Activated naive CD8-positive, alpha-beta T cell treated with anti-CD3 and anti-CD28 coated beads, Interleukin-2, amount 50 U/mL, for 24 hours (primary cell): ENCODE results near the gene ADGRE2.
"Not testable (repeated sequence)": the region's sequence is repeated elsewhere in the genome, so short reads cannot be mapped to it uniquely, and the experiment has no call there.

ENCODE experiments used
- ATAC-seq: fragments of 150-1000 bp; cut with Tn5 transposase; one replicate; pipeline ENCODE4 v1.10.0; 2021
- DNase-seq: peaks from one replicate; pipeline ENCODE4 v3.0.0; 2021
- H3K27ac Mint-ChIP-seq: one replicate; pipeline ENCODE4 v1.8.0; 2021; ENCODE audit warnings: mild to moderate bottlenecking, mixed read lengths
- H3K27me3 Mint-ChIP-seq: one replicate; pipeline ENCODE4 v1.8.0; 2021; ENCODE audit warnings: mixed read lengths
- H3K36me3 Mint-ChIP-seq: one replicate; pipeline ENCODE4 v1.8.0; 2021; ENCODE audit warnings: low read depth, mixed read lengths
- H3K4me1 Mint-ChIP-seq: one replicate; pipeline ENCODE4 v1.8.0; 2021; ENCODE audit warnings: mixed read lengths
- H3K4me3 Mint-ChIP-seq: one replicate; pipeline ENCODE4 v1.8.0; 2021; ENCODE audit warnings: mild to moderate bottlenecking, moderate library complexity, mixed read lengths
- H3K9me3 Mint-ChIP-seq: one replicate; pipeline ENCODE4 v1.8.0; 2021; ENCODE audit warnings: mixed read lengths

ADGRE2 gene

DNA sequence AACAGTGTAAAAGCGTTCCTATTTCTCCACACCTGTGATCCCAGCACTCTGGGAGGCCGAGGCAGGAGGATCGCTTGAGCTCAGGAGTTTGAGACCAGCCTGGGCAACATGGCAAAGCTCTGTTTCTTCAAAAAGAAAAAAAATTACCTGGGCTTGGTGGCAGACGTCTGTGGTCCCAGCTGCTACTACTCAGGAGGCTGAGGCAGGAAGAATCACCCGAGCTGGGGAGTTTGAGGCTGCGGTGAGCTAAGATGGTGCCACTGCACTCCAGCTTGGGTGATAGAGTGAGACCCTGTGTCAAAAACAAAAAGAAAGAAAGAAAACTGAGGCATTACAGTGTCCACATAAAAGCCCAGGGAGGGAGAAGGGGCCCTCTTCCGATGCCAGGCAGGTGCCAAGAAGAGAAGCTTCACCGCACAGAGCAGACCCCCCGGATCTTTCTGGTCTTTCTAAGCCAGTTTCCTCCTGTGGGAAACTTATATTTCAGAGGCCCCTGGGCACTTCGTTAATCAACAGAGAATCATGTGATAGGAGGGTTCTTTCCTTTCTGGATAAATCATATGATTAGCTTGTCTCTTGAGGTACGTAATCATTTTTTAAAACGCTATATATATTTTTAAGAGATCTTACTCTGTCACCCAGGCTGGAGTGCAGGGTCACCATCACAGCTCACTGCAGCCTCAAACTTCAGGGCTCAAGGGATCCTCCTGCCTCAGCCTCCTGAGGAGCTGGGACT, at the start of gene ADGRE2:
Gene ADGRE2 (minus strand): TSS at position 451 of the 736 bp plus-strand sequence. CDS start 1,804 bp downstream, outside the sequence.
- not testable (repeated sequence) for H3K36me3 Mint-ChIP-seq, DNase-seq, ATAC-seq, H3K9me3 Mint-ChIP-seq, H3K4me3 Mint-ChIP-seq, H3K27ac Mint-ChIP-seq
- Mint-ChIP-seq H3K4me1 (peaks cover 19% of the 10 kb centered on the region), H3K27me3 (peaks cover 39% of the 10 kb centered on the region)

DNA sequence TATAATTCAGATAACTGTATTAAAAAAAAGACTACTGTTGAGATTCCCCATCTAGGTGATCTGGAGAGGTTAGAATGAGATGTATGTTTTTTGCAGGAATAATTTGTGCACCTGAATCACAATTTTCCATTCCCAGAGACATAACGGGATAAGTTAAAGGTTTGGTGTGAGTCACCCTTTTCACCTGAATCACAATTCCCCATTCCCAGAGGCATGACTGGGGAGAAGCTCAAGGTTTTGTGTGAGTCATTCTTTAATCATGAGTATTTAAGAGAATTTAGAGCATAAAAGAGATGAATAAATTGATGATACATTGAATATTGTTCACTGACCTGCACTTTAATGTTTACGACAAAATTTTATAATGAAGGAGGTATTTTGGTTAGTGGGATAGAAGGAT, 47.6 kb upstream of the ADGRE2 start:
- ATAC-seq = no peak
- H3K9me3 Mint-ChIP-seq = no peaks in the 10 kb centered on the region
- H3K36me3 Mint-ChIP-seq = no peaks in the 10 kb centered on the region
- H3K4me1 Mint-ChIP-seq = no peaks in the 10 kb centered on the region
- H3K27ac Mint-ChIP-seq = no peak overlapping the region
- H3K27me3 Mint-ChIP-seq = peaks cover 31% of the 10 kb centered on the region
- no peak for DNase-seq
- no peak overlapping the region for H3K4me3 Mint-ChIP-seq

DNA sequence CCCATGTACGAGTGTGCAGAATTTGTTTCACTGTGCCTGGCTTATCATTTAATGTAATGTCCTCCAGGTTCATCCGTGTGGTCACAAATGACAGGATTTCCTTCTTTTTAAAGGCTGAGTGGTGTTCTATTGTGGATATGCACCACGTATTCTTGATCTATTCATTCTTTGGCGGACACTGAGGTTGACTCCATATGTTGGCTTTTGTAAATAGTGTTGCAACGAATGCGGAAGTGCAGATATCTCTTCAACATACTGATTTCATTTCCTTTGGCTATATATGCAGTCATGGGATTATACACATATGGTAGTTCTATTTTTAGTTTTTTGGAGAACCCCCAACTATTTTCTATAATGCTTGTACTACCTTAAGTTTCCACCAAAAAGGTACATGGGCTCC, 43.6 kb upstream of the ADGRE2 start:
- Mint-ChIP-seq H3K36me3 (no peaks in the 10 kb centered on the region), H3K9me3 (peaks cover 6% of the 10 kb centered on the region), H3K27me3 (peaks cover 21% of the 10 kb centered on the region), H3K4me1 (no peaks in the 10 kb centered on the region), H3K27ac (no peak overlapping the region), H3K4me3 (no peak overlapping the region)
- DNase-seq (no peak), ATAC-seq (no peak)

DNA sequence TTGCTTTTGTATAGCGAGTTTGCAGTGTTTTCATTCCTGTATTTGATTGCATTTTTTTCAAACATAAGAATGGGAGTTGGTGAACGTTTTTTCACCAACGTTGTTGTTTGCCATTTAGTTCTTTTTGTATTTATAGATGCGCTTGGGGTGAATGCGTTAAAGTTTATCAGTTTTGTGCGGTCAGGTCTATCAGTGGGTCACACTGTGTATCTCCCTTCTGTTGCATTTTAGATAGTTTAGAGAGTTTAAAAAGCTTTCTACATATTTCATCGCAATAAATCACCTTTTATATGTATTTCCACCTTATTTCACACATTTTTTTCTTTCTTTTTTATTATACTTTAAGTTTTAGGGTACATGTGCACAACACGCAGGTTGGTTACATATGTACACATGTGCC, 40.2 kb upstream of the ADGRE2 start:
- no peak for ATAC-seq
- H3K4me1 Mint-ChIP-seq = no peaks in the 10 kb centered on the region
- no peak overlapping the region for H3K4me3 Mint-ChIP-seq
- no peak for DNase-seq
- H3K9me3 Mint-ChIP-seq = peaks cover 6% of the 10 kb centered on the region
- H3K36me3 Mint-ChIP-seq = no peaks in the 10 kb centered on the region
- H3K27me3 Mint-ChIP-seq = peaks cover 7% of the 10 kb centered on the region
- H3K27ac Mint-ChIP-seq = no peak overlapping the region

DNA sequence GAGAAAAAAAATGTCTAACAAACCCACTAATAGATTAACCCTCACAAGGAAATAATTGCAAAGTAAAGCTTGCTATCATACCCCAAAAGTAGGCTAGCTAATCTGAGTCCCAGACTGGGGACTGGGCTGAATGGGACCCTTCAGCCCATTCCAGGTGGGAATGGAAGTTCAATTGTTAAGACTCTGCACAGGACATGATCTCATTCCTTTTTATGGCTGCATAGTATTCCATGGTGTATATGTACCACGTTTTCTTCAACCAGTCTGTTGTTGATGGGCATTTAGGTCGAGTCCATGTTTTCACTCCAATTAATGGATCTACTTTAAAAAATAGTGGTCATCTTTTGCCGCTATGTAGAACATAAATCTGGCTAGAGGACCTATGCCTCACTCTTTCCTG, 38.7 kb upstream of the ADGRE2 start:
- Mint-ChIP-seq H3K36me3 (no peaks in the 10 kb centered on the region), H3K4me3 (no peak overlapping the region), H3K27ac (no peak overlapping the region), H3K9me3 (peaks cover 6% of the 10 kb centered on the region), H3K27me3 (peaks cover 5% of the 10 kb centered on the region), H3K4me1 (no peaks in the 10 kb centered on the region)
- DNase-seq = no peak
- ATAC-seq = no peak

DNA sequence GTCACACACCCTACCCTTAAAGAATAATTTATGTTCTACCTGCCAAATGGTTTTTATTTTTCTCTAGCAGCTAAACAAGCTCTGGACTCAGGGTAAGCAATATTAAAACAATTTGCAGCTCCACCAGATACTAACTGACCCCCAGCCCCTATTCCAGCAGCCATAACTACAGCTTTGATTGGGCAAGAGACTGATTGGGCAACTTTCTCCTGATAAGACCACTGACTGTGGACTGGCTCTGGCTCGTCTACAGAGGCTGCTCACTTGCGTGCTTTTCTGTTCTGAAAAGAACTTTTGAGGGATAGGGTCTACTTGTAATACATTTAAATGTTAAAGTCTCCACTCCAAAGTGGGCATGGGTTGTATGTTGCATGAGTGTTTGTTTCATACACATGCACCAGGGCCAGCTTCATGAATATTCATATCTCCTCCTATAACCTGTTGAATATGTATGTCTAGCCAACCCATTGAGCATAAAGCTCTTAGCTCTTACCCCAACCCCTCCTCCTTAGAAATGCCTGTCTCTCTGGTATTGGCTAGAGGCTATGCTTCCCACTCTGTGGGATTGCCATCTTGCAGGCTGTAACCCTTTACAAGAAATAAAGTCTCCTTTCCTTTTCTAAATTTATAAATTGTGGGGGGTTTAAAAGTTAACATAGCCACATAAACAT, 36.8 kb upstream of the ADGRE2 start:
- Mint-ChIP-seq H3K27me3 (peaks cover 5% of the 10 kb centered on the region), H3K36me3 (no peaks in the 10 kb centered on the region), H3K27ac (no peak overlapping the region), H3K9me3 (peaks cover 6% of the 10 kb centered on the region), H3K4me1 (no peaks in the 10 kb centered on the region), H3K4me3 (no peak overlapping the region)
- ATAC-seq = no peak
- DNase-seq = no peak

DNA sequence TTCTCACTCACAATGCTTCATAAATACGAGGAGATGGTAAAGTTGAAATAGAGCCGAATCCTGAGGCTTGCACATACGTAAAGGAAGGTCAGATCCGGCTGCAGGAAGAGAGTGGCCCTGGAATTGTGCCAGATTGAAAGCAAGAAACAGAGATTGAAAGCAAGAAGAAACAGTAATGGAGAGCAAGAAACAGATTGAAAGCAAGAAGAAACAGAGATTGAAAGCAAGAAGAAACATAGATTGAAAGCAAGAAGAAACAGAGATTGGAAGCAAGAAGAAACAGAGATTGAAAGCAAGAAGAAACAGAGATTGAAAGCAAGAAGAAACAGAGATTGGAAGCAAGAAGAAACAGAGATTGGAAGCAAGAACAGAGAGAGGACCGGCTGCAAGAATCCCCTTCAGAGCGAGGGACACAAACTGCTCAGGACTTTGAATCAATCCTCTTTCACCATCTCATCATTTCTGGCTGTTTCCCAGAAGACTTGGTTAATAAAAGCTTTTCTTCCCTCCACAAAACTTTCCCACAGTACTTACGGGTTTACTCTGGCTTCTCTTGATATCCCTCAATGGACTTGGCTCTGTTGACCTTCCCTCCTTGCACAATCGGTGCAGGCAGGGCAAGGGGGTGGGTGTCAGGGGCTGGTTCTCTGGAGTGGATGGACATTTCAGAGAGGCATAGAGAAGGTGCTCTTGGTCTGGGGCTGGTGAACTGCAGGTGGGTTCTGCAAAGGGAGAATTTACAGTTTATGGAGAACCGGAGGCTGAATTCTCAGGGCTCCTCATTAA, 31.1 kb upstream of the ADGRE2 start:
- Mint-ChIP-seq H3K27me3 (peaks cover 7% of the 10 kb centered on the region), H3K9me3 (no peaks in the 10 kb centered on the region), H3K4me1 (no peaks in the 10 kb centered on the region), H3K27ac (no peak overlapping the region), H3K36me3 (no peaks in the 10 kb centered on the region), H3K4me3 (no peak overlapping the region)
- DNase-seq = no peak
- no peak for ATAC-seq

DNA sequence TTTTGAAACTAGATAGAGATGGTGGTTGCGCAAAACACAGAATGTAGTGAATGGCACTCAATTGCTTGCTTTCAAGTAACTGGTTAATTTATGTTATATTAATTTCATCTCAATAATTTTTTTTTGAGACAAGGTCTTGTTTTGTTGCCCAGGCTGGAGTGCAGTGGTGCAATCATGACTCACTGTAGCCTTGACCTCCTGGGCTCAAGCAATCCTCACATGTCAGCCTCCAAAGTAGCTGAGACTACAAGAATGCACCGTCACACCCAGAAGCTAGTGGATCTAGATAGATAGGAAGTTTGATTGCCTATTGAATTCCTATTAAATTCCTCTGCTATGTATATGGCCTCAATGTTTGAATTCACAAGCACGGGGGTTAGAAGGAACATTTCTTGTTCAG, 26.4 kb upstream of the ADGRE2 start:
- peaks cover 11% of the 10 kb centered on the region for H3K27me3 Mint-ChIP-seq
- DNase-seq (no peak), ATAC-seq (no peak)
- no peaks in the 10 kb centered on the region for H3K4me1 Mint-ChIP-seq
- H3K36me3 Mint-ChIP-seq = no peaks in the 10 kb centered on the region
- H3K9me3 Mint-ChIP-seq = no peaks in the 10 kb centered on the region
- H3K27ac Mint-ChIP-seq = no peak overlapping the region
- H3K4me3 Mint-ChIP-seq = no peak overlapping the region

DNA sequence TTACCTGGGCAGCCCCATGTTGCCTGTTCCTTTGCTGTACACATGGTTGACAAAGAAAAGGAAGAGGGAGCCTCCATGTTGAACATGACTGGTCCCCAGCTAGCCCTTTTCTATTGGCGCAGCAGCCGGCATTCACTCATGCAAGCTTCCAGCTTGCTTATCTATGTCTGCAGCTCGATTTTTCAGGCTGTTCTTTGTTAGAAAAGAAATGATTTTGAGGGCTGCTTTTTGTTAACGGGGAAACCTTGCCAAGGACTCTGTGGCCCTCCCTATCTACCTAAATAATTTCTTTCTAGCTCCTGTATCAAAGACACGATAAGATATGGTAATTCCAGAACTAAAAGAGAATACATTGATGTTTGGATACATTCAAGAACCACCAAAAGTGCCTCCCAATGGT, 20.4 kb upstream of the ADGRE2 start:
- DNase-seq (no peak), ATAC-seq (no peak)
- Mint-ChIP-seq H3K27me3 (peaks cover 19% of the 10 kb centered on the region), H3K27ac (no peak overlapping the region), H3K4me3 (no peak overlapping the region), H3K4me1 (no peaks in the 10 kb centered on the region), H3K36me3 (no peaks in the 10 kb centered on the region), H3K9me3 (no peaks in the 10 kb centered on the region)

DNA sequence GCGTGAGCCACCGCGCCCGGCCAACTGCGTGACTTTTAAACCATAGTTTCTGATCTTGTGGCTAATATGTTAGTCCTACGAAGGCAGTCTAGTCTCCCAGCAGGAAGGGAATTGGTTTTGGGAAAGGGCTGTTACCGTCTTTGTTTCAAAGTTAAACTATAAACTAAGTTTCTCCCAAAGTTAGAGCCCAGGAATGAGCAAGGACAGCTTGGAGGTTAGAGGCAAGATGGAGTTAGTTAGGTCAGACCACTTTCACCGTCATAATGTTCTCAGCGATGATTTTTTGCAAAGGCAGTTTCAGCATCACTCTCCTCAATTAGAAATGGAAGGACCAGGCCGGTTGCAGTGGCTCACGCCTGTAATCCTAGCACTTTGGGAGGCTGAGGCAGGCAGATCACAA, 17.7 kb upstream of the ADGRE2 start:
- H3K36me3 Mint-ChIP-seq = no peaks in the 10 kb centered on the region
- H3K27me3 Mint-ChIP-seq = peaks cover 18% of the 10 kb centered on the region
- H3K27ac Mint-ChIP-seq = no peak overlapping the region
- DNase-seq (no peak), ATAC-seq (no peak)
- H3K4me1 Mint-ChIP-seq = no peaks in the 10 kb centered on the region
- H3K9me3 Mint-ChIP-seq = no peaks in the 10 kb centered on the region
- no peak overlapping the region for H3K4me3 Mint-ChIP-seq

DNA sequence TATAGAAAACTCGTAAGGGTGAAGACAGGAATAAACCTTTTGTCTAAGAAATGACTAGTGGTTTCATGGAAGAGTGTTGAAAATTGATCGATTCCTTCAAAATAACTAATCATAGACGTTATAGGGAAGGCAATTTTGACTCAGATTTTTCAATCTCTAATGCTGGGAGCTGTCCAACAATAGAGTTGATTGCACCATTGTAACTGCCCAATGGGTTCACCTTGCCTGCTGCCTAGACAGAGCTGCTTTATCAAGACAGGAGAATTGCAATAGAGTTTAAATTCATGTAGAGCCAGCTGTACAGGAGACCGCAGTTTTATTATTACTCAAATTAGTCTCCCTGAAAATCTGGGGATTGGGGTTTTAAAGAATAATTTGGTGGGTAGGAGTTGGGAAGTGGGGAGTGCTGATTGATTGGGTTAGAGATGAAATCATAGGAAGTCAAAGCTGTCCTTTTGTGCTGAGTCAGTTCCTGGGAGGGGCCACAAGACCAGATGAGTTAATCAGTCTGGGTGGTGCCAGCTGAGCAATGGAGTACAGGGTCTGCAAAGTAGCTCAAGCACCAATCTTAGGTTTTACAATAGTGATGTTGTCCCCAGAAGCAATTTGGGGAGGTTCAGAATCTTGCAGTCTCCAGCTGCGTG, 16.8 kb upstream of the ADGRE2 start:
- DNase-seq (no peak), ATAC-seq (no peak)
- peaks cover 20% of the 10 kb centered on the region for H3K27me3 Mint-ChIP-seq
- no peaks in the 10 kb centered on the region for H3K36me3 Mint-ChIP-seq
- no peaks in the 10 kb centered on the region for H3K4me1 Mint-ChIP-seq
- H3K9me3 Mint-ChIP-seq = no peaks in the 10 kb centered on the region
- H3K4me3 Mint-ChIP-seq = no peak overlapping the region
- H3K27ac Mint-ChIP-seq = no peak overlapping the region

DNA sequence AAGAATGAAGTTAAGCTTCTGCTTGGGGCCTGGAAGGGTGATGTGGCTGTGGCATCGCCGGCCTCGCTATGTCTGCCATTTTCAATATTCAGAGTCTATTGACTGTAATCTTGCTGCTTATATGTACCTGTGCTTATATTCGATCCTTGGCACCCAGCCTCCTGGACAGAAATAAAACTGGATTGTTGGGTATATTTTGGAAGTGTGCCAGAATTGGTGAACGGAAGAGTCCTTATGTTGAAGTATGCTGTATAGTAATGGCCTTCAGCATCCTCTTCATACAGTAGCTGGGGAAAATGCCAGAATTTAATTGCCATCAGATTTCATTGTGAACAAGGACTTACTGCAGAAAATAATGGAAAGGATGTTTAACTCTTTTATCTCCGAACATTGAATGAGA, 13.9 kb upstream of the ADGRE2 start:
- H3K4me1 Mint-ChIP-seq, H3K36me3 Mint-ChIP-seq, ATAC-seq, H3K4me3 Mint-ChIP-seq, H3K9me3 Mint-ChIP-seq, H3K27ac Mint-ChIP-seq, DNase-seq: not testable (repeated sequence)
- peaks cover 17% of the 10 kb centered on the region for H3K27me3 Mint-ChIP-seq

DNA sequence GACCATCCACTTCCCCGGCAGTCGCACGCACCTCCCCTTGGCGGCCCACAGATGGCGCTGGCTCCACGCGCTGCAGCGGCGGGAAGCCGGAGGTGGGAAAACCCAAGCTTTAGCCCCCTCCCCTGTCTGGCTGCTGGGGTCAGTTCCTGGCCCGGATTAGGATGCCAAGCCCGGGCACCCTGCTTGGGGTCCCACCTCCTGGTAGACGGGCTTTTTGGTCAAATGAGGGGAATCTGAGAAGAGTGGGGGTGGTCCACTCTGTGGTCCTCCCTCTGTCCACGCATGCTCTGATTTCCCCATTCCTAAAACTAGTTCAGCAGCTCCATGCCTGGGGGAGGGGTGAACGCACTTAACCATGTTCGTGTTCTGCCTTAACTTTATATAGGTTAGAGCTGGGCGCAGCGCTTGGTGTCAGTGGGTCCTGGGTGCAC, 8.1 kb upstream of the ADGRE2 start:
- ATAC-seq = no peak
- DNase-seq = peak; percentile 62
- Mint-ChIP-seq H3K4me1 (peaks cover 34% of the 10 kb centered on the region), H3K36me3 (no peaks in the 10 kb centered on the region), H3K4me3 (no peak overlapping the region), H3K9me3 (no peaks in the 10 kb centered on the region), H3K27ac (peak overlapping the region; percentile 52), H3K27me3 (peaks cover 10% of the 10 kb centered on the region)

DNA sequence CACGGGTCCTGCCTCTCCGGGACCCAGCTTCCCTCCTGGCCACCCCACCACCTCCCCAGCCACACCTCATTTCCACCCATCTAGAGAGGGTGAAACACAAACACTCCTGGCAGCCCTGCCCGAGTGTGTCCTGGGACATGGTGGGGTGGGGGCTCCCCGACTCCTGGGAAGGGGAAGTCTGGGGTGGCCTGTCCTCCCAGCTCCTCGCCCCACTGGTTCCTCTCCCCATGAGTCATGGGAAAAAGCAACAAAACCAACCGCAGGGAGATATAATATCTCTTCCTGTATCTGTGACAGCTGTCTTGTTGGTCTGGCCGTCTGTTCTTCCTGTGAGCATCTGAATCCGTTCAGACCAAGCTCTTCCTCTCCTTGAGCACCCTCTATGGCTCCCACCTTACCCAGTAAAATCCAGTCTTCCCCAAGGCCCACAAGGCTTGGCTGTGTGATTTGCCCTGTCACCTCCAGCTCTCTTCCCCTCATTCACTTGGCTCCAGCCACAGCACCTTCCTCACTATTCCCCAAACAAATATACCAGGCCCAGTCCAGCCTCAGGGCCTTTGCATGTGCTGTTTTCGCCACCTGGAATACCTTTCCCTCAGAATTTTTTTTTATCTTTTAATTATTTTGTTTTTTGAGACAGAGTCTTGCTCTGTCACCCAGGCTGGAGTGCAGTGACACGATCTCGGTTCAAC, 6.9 kb upstream of the ADGRE2 start:
- H3K9me3 Mint-ChIP-seq, H3K36me3 Mint-ChIP-seq, H3K27me3 Mint-ChIP-seq: not testable (repeated sequence)
- Mint-ChIP-seq H3K4me3 (peak overlapping the region; percentile 15), H3K4me1 (peaks cover 34% of the 10 kb centered on the region), H3K27ac (peak overlapping the region; percentile 79)
- peak; percentile 70 for ATAC-seq
- DNase-seq = peak; percentile 39
